Kidney epithelial cell (primary cell): ENCODE results near the gene ADORA2A. TPM values are rescaled to one million over a fixed set of nuclear protein-coding genes. Genes with fewer than 3 reads are reported as not detected.

Experiments
- DNase-seq: peaks from one replicate; pipeline ENCODE4 v3.0.0-alpha.2; 2010; ENCODE audit warnings: low read depth
- H3K27me3 ChIP-seq: 2 replicates; pipeline ENCODE4 v1.6.0; 2011; ENCODE audit warnings: low read length; ENCODE audit not compliant: control insufficient read depth, insufficient read depth
- H3K36me3 ChIP-seq: 2 replicates; pipeline ENCODE4 v1.5.1; 2011; ENCODE audit warnings: low read length; ENCODE audit not compliant: control insufficient read depth, insufficient read depth
- H3K4me3 ChIP-seq: 2 replicates; pipeline ENCODE4 v1.5.1; 2011; ENCODE audit warnings: low read depth, mild to moderate bottlenecking, control low read depth, low read length
- total RNA-seq: library from RNA; depleted of rRNA; stranded (reverse); fragments of >200 nt; gene quantifications from 2 replicates; pipeline ENCODE4 v1.2.3, GENCODE V29; 2015
- TF ChIP-seq, protein P1 (sequence below): IDR thresholded peaks from 2 replicates; pipeline ENCODE4 v1.5.1; 2011; ENCODE audit warnings: mild to moderate bottlenecking, moderate library complexity, low read length, control low read depth, inconsistent platforms; ENCODE audit not compliant: insufficient read depth, poor library complexity, severe bottlenecking

Gene ADORA2A
- total RNA-seq, 1 donor from 2014 or later = 0.46 TPM

DNA sequence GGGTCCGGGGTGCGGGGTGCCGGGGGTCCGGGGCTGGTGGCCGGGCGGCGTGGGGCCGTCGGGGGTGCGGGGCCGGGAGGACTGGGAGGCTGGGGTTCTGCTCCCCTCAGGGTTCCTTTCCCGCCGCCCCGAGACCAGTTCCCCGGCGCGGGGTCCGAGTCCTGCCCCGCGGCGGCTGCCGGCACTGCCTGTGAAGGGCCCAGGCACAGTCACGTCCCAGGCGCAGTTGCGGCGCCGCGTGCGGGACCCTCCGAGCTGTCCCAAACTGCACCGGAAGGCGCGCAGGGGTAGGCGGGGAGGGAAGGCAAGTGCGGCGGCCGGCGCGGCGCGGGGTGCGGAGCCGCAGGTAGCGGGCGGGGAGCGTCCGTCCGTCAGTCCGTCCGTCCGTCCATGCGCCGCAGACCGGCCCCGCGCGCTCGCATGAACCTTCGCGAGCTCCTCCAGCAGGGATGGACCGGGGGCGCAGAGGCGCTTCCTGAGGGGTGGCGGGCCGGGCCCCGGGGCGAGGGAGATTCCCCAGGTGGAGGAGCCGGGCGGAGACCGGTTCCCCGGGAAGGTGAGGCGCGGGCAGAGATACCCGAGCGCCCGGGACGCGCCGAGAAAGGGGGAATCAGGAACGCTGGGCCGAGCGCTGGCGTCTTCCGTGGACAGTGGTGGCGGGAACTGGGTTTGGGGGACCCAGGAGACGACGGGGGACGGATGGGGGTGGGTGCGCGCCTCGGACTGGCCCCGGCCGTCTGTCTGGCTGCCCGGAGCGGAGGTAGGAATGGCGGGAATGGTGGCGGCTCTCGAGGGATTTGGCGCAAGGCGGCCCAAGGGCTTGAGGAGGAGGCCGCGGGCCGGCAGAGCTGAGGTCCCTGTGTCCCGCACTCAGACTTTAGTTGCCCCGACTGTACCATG lies 3.1 kb upstream of the ADORA2A start:
- Histone ChIP-seq H3K36me3 (no peaks in the 10 kb centered on the region), H3K27me3 (peaks cover 30% of the 10 kb centered on the region), H3K4me3 (peak overlapping the region; percentile 32)
- TF ChIP-seq, protein P1, sequence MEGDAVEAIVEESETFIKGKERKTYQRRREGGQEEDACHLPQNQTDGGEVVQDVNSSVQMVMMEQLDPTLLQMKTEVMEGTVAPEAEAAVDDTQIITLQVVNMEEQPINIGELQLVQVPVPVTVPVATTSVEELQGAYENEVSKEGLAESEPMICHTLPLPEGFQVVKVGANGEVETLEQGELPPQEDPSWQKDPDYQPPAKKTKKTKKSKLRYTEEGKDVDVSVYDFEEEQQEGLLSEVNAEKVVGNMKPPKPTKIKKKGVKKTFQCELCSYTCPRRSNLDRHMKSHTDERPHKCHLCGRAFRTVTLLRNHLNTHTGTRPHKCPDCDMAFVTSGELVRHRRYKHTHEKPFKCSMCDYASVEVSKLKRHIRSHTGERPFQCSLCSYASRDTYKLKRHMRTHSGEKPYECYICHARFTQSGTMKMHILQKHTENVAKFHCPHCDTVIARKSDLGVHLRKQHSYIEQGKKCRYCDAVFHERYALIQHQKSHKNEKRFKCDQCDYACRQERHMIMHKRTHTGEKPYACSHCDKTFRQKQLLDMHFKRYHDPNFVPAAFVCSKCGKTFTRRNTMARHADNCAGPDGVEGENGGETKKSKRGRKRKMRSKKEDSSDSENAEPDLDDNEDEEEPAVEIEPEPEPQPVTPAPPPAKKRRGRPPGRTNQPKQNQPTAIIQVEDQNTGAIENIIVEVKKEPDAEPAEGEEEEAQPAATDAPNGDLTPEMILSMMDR = no peak
- no peak for DNase-seq

DNA sequence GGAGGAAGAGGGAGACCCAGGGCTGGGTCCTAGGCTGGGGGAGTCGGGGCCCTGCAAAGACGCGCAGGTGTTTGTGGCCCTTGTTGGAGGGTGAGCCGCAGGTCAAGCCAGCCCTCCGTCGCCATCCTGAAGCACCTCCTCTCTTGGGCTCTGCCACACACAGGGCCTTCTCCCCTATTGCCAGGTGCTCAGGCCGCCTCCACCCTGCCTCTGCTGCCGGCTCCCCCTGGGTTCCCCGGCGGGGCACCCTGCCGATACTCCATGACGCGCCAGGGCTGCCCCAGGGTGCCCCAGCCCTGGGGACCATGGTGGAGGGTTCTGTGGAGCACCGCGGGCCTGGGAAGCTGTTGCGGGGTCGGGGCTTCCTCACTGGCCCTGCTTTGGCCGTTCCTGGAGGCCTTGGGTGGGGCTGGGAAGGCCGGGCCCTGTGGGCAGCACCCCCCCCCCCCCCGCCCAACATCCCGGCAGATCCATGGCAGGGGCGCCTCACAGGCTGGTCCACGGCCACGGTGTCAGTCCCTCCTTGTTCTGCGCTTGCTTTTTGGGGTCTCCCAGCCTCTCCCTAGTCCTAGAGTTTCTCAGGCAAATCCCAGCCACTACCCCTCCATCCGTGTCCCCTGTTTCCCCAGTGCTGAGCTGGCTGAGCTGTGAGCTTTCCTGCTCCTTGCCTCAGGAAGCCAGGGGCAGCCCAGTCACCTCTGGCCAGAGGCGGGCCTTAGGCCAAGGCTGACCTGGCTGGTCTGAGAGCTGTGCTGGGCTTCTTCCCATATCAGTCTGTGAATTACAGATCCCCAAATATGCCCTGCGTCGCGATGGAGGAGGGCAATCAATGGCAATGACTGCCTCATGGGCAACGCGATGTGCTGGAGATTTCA lies 2.3 kb upstream of the ADORA2A start:
- no peak overlapping the region for H3K4me3 ChIP-seq
- TF ChIP-seq, protein P1 = no peak
- H3K36me3 ChIP-seq = no peaks in the 10 kb centered on the region
- peaks cover 30% of the 10 kb centered on the region for H3K27me3 ChIP-seq
- DNase-seq = no peak

- DNase-seq = no peak
- Histone ChIP-seq H3K36me3 (no peaks in the 10 kb centered on the region), H3K4me3 (no peak overlapping the region), H3K27me3 (peaks cover 30% of the 10 kb centered on the region)
- TF ChIP-seq, protein P1 = no peak
These were observed 963 bp upstream of the ADORA2A start for GRCh38 chr22:24426436-24426835.

- H3K27me3 ChIP-seq = peaks cover 30% of the 10 kb centered on the region
- H3K4me3 ChIP-seq = no peak overlapping the region
- H3K36me3 ChIP-seq = no peaks in the 10 kb centered on the region
- DNase-seq = no peak
- TF ChIP-seq, protein P1 = no peak
These were observed 424 bp upstream of the ADORA2A start for GRCh38 chr22:24426851-24427499.

DNA sequence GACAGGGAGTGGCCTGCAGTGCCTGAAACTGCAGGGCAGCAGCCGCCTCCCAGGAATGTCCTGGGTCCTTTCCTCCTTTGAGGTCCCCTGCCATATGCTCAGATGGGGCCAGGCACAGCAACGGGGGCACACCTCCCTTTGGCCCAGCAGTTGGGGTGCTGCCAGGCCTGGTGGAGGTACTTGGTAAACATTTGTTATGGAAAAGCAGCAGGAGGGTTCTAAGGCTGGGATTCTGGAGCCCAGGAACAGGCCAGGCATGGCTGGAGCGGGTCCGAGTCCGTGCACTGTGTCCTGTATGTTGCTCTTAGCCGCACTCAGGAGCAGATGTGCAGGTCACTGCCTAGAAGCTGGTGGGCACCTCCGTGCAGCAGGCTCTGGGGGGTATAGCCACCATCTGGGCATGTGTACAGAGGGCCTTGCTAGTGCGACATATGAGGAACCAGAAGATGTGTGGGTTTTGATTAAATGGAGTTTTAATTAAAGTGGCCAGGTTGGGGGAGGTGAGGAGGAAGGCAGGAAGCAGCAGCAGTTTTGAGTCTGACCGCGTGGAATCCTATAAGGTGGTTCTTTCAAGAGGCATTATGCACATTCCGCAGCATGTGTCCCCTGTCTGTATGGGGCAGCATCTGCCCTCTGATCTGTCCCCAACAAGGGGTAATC lies 1.5 kb downstream of the ADORA2A start:
- no peak overlapping the region for H3K4me3 ChIP-seq
- peaks cover 28% of the 10 kb centered on the region for H3K27me3 ChIP-seq
- TF ChIP-seq, protein P1 = no peak
- DNase-seq = no peak
- H3K36me3 ChIP-seq = no peaks in the 10 kb centered on the region
